IMR-90 (cell line): ENCODE measurements around the gene CCDC150. TPM values are rescaled to one million over a fixed set of nuclear protein-coding genes. Genes with fewer than 3 reads are reported as not detected.

Source experiments
- ATAC-seq: fragments of 200-7000 bp; cut with Tn5 transposase; 2 replicates; pipeline ENCODE4 v1.9.1; 2020; ENCODE audit warnings: low read depth, mild to moderate bottlenecking, moderate library complexity
- BruUV-seq: library from RNA; stranded (reverse); fragments of 400-500 nt; replicated peaks from 2 replicates; lab custom pipeline; 2021; lab: Mats Ljungman, UMichigan
- CTCF ChIA-PET: fragments of 300-600 bp; formaldehyde crosslinking; extraction: SDS; loops from one replicate; lab custom pipeline; 2021; ENCODE audit warnings: antibody characterized with exemption; lab: Yijun Ruan, JAX
- POLR2A ChIA-PET: fragments of 300-600 bp; sonication (Branson Sonifier 250); formaldehyde crosslinking; loops from one replicate; lab custom pipeline; 2022; ENCODE audit warnings: antibody characterized with exemption; ENCODE audit not compliant: unreplicated experiment; lab: Charles Lee
- DNase-seq: peaks from one replicate; pipeline ENCODE4 v3.0.0; 2013
- H2AFZ ChIP-seq: replicated peaks from 2 replicates; pipeline ENCODE3; 2013; ENCODE audit warnings: low read length, mild to moderate bottlenecking; ENCODE audit not compliant: poor library complexity
- H2AK5ac ChIP-seq: 2 replicates; pipeline ENCODE4 v1.6.1; 2013; ENCODE audit warnings: low read depth, low read length, inconsistent platforms
- H2AK9ac ChIP-seq: replicated peaks from 2 replicates; pipeline ENCODE3; 2013; ENCODE audit warnings: mild to moderate bottlenecking, low read depth, low read length, moderate library complexity; ENCODE audit not compliant: poor library complexity
- H2BK120ac ChIP-seq: 2 replicates; pipeline ENCODE4 v1.6.1; 2013; ENCODE audit warnings: low read depth, low read length, inconsistent platforms
- H2BK15ac ChIP-seq: 3 replicates; pipeline ENCODE4 v1.6.1; 2013; ENCODE audit warnings: low read depth, low read length, inconsistent platforms
- H2BK20ac ChIP-seq: 2 replicates; pipeline ENCODE4 v1.6.1; 2013; ENCODE audit warnings: low read depth, mild to moderate bottlenecking, inconsistent platforms, low read length, moderate library complexity
- H2BK5ac ChIP-seq: 2 replicates; pipeline ENCODE4 v1.6.1; 2013; ENCODE audit warnings: mild to moderate bottlenecking, low read depth, low read length, inconsistent platforms; ENCODE audit not compliant: poor library complexity, severe bottlenecking
- H3K14ac ChIP-seq: replicated peaks from 2 replicates; pipeline ENCODE4 v1.6.1; 2013; ENCODE audit warnings: low read depth, low read length, inconsistent platforms
- H3K18ac ChIP-seq: 2 replicates; pipeline ENCODE4 v1.6.1; 2013; ENCODE audit warnings: low read depth, low read length, control low read depth
- H3K23ac ChIP-seq: 2 replicates; pipeline ENCODE4 v1.6.1; 2013; ENCODE audit warnings: low read depth, low read length, inconsistent platforms
- H3K27ac ChIP-seq: 2 replicates; pipeline ENCODE4 v1.5.1; 2013; ENCODE audit warnings: mild to moderate bottlenecking, control low read depth, low read length; ENCODE audit not compliant: insufficient read depth
- H3K27me3 ChIP-seq: 2 replicates; pipeline ENCODE4 v1.6.1; 2013; ENCODE audit warnings: low read length; ENCODE audit not compliant: control insufficient read depth, insufficient read depth
- H3K36me3 ChIP-seq: 2 replicates; pipeline ENCODE4 v1.6.1; 2013; ENCODE audit warnings: low read length, mixed read lengths; ENCODE audit not compliant: control insufficient read depth, insufficient read depth
- H3K4ac ChIP-seq: 2 replicates; pipeline ENCODE4 v1.6.1; 2013; ENCODE audit warnings: low read depth, low read length, inconsistent platforms
- H3K4me1 ChIP-seq: 2 replicates; pipeline ENCODE4 v1.6.1; 2013; ENCODE audit warnings: low read length, mixed read lengths; ENCODE audit not compliant: control insufficient read depth, insufficient read depth
- H3K4me2 ChIP-seq: 2 replicates; pipeline ENCODE4 v1.6.1; 2013; ENCODE audit warnings: low read depth, mild to moderate bottlenecking, control low read depth, low read length, moderate library complexity
- H3K4me3 ChIP-seq: 2 replicates; pipeline ENCODE4 v1.5.1; 2013; ENCODE audit warnings: low read depth, mild to moderate bottlenecking, control low read depth, low read length, moderate library complexity; ENCODE audit not compliant: insufficient read depth
- H3K56ac ChIP-seq: 2 replicates; pipeline ENCODE4 v1.6.1; 2013; ENCODE audit warnings: low read length, inconsistent platforms; ENCODE audit not compliant: insufficient read depth; ENCODE audit errors: extremely low read depth
- H3K79me1 ChIP-seq, 2 experiments: 2 replicates each; pipeline ENCODE4 v1.6.1; 2013; ENCODE audit warnings: low read length in 2 of 2, inconsistent platforms in 1 of 2, low read depth in 1 of 2
- H3K9ac ChIP-seq: 2 replicates; pipeline ENCODE4 v1.6.1; 2013; ENCODE audit warnings: low read depth, low read length, control low read depth
- H3K9me1 ChIP-seq: 2 replicates; pipeline ENCODE4 v1.6.1; 2013; ENCODE audit warnings: low read length, inconsistent platforms; ENCODE audit not compliant: insufficient read depth
- H3K9me3 ChIP-seq: 2 replicates; pipeline ENCODE4 v1.6.1; 2013; ENCODE audit warnings: low read length; ENCODE audit not compliant: control insufficient read depth, insufficient read depth
- H4K20me1 ChIP-seq: 2 replicates; pipeline ENCODE4 v1.6.1; 2013; ENCODE audit warnings: low read length, inconsistent platforms; ENCODE audit not compliant: insufficient read depth
- H4K5ac ChIP-seq: 2 replicates; pipeline ENCODE4 v1.6.1; 2013; ENCODE audit warnings: mild to moderate bottlenecking, low read depth, low read length, control low read depth
- H4K8ac ChIP-seq, 2 experiments: 2 replicates each; pipeline ENCODE4 v1.6.1; 2013; ENCODE audit warnings: low read depth in 2 of 2, low read length in 2 of 2, control low read depth in 1 of 2, inconsistent platforms in 1 of 2
- H4K91ac ChIP-seq: 2 replicates; pipeline ENCODE4 v1.6.1; 2013; ENCODE audit warnings: low read depth, low read length, inconsistent platforms; ENCODE audit not compliant: insufficient read depth
- MAZ ChIP-seq: IDR thresholded peaks from 2 replicates; pipeline ENCODE4 v1.6.1; 2012; ENCODE audit warnings: low read depth, mild to moderate bottlenecking, low read length, improper control_type of control experiment, moderate library complexity, borderline replicate concordance
- POLR2A ChIP-seq: IDR thresholded peaks from 2 replicates; pipeline ENCODE4 v1.6.1; 2012; ENCODE audit warnings: mild to moderate bottlenecking, low read depth, low read length
- SMC3 ChIP-seq: fragments of 150-350 bp; IDR thresholded peaks from 2 replicates; pipeline ENCODE4 v1.6.1; 2016; ENCODE audit warnings: low read depth, mild to moderate bottlenecking, antibody characterized with exemption, low read length, moderate library complexity
- WGBS, 2 experiments: methylation state at CpG; one replicate each; pipeline versions ENCODE4 v1.1.5 to v1.1.7; 2013; ENCODE audit warnings: missing lambda C conversion rate in 2 of 2; ENCODE audit not compliant: insufficient read length in 1 of 2; ENCODE audit errors: extremely low coverage in 2 of 2; 5-methylcytosine and 5-hydroxymethylcytosine counted together
- dilution Hi-C: fragments of 300-500 bp; cut with HindIII; formaldehyde crosslinking; loops from one replicate; pipeline ENCODE4 v1.14.3; 2018; ENCODE audit warnings: low sequenced_read_pairs; ENCODE audit not compliant: unreplicated experiment
- in situ Hi-C: fragments of 300-500 bp; cut with MboI; formaldehyde crosslinking; loops from 3 replicates; pipeline ENCODE4 v1.14.3; 2019; ENCODE audit warnings: low sequenced_read_pairs, inconsistent platforms, mixed read lengths
- intact Hi-C: fragments of 100-400 bp; cut with micrococcal nuclease; formaldehyde crosslinking; loops from 2 replicates; pipeline ENCODE4 v1.10.0; 2022
- polyA plus RNA-seq, 3 experiments: library from polyadenylated mRNA; depleted of rRNA; stranded (reverse); fragments of >200 nt; gene quantifications; 2 replicates each; pipeline ENCODE4 v1.2.3, GENCODE V29; 2012; ENCODE audit warnings: low replicate concordance in 1 of 3
- total RNA-seq: library from RNA; depleted of rRNA; stranded (reverse); fragments of >200 nt; gene quantifications from 2 replicates; pipeline ENCODE4 v1.2.3, GENCODE V29; 2012

The CCDC150 gene
- total and polyA plus RNA-seq, 2 of the 4 experiments (the other 2 are of a cell fraction), result 3.8 to 4.3 TPM

- no peak for ATAC-seq
Measured at GRCh38 chr2:196712867-196713266, 73.4 kb downstream of the CCDC150 start.

More at GRCh38 chr2:196712867-196713266, 73.4 kb downstream of the CCDC150 start:
- H3K9me1 ChIP-seq, result no peaks in the 10 kb centered on the region
- H3K4ac ChIP-seq, result no peak overlapping the region
- POLR2A ChIA-PET, result no interaction called here
- no peak overlapping the region for H2AK5ac ChIP-seq
- H4K5ac ChIP-seq, result no peak overlapping the region
- BruUV-seq, result no TSS peak
- no peak overlapping the region for H4K8ac ChIP-seq
- H3K27me3 ChIP-seq, result no peaks in the 10 kb centered on the region
- in situ Hi-C loops (no loop called here), intact Hi-C loops (no loop called here), dilution Hi-C loops (no loop called here)
- no peak overlapping the region for H2BK20ac ChIP-seq
- no peak overlapping the region for H4K91ac ChIP-seq
- H3K9ac ChIP-seq, result no peak overlapping the region
- H2BK15ac ChIP-seq, result no peak overlapping the region
- H3K14ac ChIP-seq, result no peak overlapping the region
- H3K27ac ChIP-seq, result no peak overlapping the region
- H3K4me1 ChIP-seq, result no peaks in the 10 kb centered on the region
- DNase-seq, result no peak
- H2AK9ac ChIP-seq, result no peak overlapping the region
- H3K4me2 ChIP-seq, result no peak overlapping the region
- no peak overlapping the region for H2BK120ac ChIP-seq
- no peaks in the 10 kb centered on the region for H3K36me3 ChIP-seq
- H3K18ac ChIP-seq, result no peak overlapping the region
- H3K79me1 ChIP-seq, result no peaks in the 10 kb centered on the region
- no peak overlapping the region for H2AFZ ChIP-seq
- H4K20me1 ChIP-seq, result no peaks in the 10 kb centered on the region
- no CpG with 5 or more reads among the region's 2 CpGs for WGBS, 2 experiments
- CTCF ChIA-PET, result no interaction called here
- H2BK5ac ChIP-seq, result no peak overlapping the region
- H3K23ac ChIP-seq, result no peak overlapping the region
- no peaks in the 10 kb centered on the region for H3K9me3 ChIP-seq
- H3K56ac ChIP-seq, result no peak overlapping the region
- TF ChIP-seq MAZ (no peak), SMC3 (no peak), POLR2A (no peak)
- no peak overlapping the region for H3K4me3 ChIP-seq
